ENCODE measurements around the gene ATP6V0A1. TPM values are rescaled to one million over a fixed set of nuclear protein-coding genes. Genes with fewer than 3 reads are reported as not detected.

Gene ATP6V0A1
- total RNA-seq: 100 to 1,000 TPM in 1 of 4 donors, 10 to 100 TPM in 3; 29.5 to 111 (median 64.5) TPM

- TF ChIP-seq POLR2A (IDR thresholded peaks at IDR 0.05) (peak; percentile 63 to 83), CTCF (IDR thresholded peaks at IDR 0.05) (no peak)
- no peaks in the 10 kb centered on the region for H3K9me3 ChIP-seq
- DNase-seq: peak; percentile 95
- no peaks in the 10 kb centered on the region for H3K27me3 ChIP-seq
- peak within 1 kb of the TSS; percentile 63 to 79 for H3K4me3 ChIP-seq
- H3K36me3 ChIP-seq: no peaks in the 10 kb centered on the region
- intact Hi-C loops (cut with DNase I; ENCODE audit: low total_unique reads): no loop called here
- peaks cover 0 to 3% of the 10 kb centered on the region in 2 donors for H3K4me1 ChIP-seq
- H3K27ac ChIP-seq: peak within 1 kb of the TSS; percentile 97 to 99
Observed at GRCh38 chr17:42458497-42459255, at the start of gene ATP6V0A1. ATP6V0A1 (plus strand) TSS chr17:42458878; CDS start chr17:42460895, 2,017 bp downstream.

GRCh38 chr17:42409523-42410318 is 49.0 kb upstream of the ATP6V0A1 start:
- Histone ChIP-seq H3K4me3 (no peak overlapping the region), H3K36me3 (no peaks in the 10 kb centered on the region), H3K9me3 (no peaks in the 10 kb centered on the region), H3K4me1 (peaks cover 22 to 50% of the 10 kb centered on the region in 2 donors), H3K27ac (peak overlapping the region; percentile 84 to 91), H3K27me3 (no peaks in the 10 kb centered on the region)
- intact Hi-C loops (cut with DNase I; ENCODE audit: low total_unique reads): no loop called here
- peak; percentile 80 to 89 for DNase-seq
- TF ChIP-seq CTCF (IDR thresholded peaks at IDR 0.05) (no peak), POLR2A (IDR thresholded peaks at IDR 0.05) (no peak)

DNA sequence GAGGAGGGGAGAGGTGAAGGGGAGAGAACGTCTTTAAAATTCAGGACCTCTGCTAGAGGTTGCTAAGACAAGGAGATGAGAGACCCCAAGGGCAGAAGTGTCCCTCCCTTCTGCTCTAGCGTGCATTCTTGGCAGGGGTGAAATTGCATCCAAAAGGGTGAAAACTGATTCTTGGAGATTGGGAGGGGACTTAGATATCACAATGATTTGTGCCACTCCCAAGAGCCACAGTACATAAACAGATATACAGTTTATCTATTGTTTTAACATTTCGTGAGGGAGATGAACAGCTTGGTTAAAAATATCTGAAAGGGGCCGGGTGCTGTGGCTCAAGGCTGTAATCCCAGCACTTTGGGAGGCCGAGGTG is 48.4 kb upstream of the ATP6V0A1 start:
- H3K9me3 ChIP-seq: no peaks in the 10 kb centered on the region
- no peaks in the 10 kb centered on the region for H3K27me3 ChIP-seq
- H3K36me3 ChIP-seq: no peaks in the 10 kb centered on the region
- peaks cover 22 to 55% of the 10 kb centered on the region in 2 donors for H3K4me1 ChIP-seq
- intact Hi-C loops (cut with DNase I; ENCODE audit: low total_unique reads): no loop called here
- no peak for DNase-seq
- peak overlapping the region; percentile 84 to 91 for H3K27ac ChIP-seq
- TF ChIP-seq CTCF (IDR thresholded peaks at IDR 0.05): no peak
- TF ChIP-seq POLR2A (IDR thresholded peaks at IDR 0.05): no peak
- H3K4me3 ChIP-seq: no peak overlapping the region

DNA sequence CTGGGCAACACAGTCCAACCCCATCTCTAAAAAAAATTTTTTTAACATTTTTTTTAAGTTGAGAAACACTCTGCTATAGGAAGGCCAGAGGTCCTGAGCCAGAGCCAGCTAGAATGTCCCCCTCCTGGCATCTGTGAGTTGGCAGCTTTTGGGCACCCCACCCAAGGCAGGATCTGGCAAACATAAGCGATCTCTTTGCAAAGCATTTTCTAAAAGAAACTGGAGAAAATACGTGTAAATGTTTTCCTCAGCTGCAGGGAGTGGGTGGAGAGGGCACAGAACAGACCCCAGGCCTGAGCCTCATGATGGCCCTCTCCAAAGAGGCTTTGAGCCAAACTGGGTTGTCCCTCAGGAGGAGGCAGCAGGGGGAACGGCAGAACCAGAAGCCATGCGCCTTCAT is 47.3 kb upstream of the ATP6V0A1 start:
- H3K27me3 ChIP-seq: no peaks in the 10 kb centered on the region
- DNase-seq: no peak
- intact Hi-C loops (cut with DNase I; ENCODE audit: low total_unique reads): no loop called here
- no peak overlapping the region for H3K4me3 ChIP-seq
- H3K9me3 ChIP-seq: no peaks in the 10 kb centered on the region
- TF ChIP-seq POLR2A (IDR thresholded peaks at IDR 0.05): no peak
- no peak for TF ChIP-seq CTCF (IDR thresholded peaks at IDR 0.05)
- peak overlapping the region; percentile 84 to 91 for H3K27ac ChIP-seq
- no peaks in the 10 kb centered on the region for H3K36me3 ChIP-seq
- H3K4me1 ChIP-seq: peaks cover 22 to 52% of the 10 kb centered on the region in 2 donors
